ENCODE measurements around the gene GALNT10. TPM values are rescaled to one million over a fixed set of nuclear protein-coding genes. Genes with fewer than 3 reads are reported as not detected.

Gene GALNT10
- total RNA-seq, 1 donor from 2014 or later, result 57.6 TPM

- no peak overlapping the region for H3K4me3 ChIP-seq
- TF ChIP-seq, protein P1, sequence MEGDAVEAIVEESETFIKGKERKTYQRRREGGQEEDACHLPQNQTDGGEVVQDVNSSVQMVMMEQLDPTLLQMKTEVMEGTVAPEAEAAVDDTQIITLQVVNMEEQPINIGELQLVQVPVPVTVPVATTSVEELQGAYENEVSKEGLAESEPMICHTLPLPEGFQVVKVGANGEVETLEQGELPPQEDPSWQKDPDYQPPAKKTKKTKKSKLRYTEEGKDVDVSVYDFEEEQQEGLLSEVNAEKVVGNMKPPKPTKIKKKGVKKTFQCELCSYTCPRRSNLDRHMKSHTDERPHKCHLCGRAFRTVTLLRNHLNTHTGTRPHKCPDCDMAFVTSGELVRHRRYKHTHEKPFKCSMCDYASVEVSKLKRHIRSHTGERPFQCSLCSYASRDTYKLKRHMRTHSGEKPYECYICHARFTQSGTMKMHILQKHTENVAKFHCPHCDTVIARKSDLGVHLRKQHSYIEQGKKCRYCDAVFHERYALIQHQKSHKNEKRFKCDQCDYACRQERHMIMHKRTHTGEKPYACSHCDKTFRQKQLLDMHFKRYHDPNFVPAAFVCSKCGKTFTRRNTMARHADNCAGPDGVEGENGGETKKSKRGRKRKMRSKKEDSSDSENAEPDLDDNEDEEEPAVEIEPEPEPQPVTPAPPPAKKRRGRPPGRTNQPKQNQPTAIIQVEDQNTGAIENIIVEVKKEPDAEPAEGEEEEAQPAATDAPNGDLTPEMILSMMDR (IDR thresholded peaks at IDR 0.05), result no peak
- H3K27me3 ChIP-seq (ENCODE audit: low read depth), result no peaks in the 10 kb centered on the region
- H3K9me3 ChIP-seq, result no peaks in the 10 kb centered on the region
- DNase-seq, result no peak
- no peaks in the 10 kb centered on the region for H3K4me1 ChIP-seq
- H3K36me3 ChIP-seq, result no peaks in the 10 kb centered on the region
- intact Hi-C loops (cut with DNase I), result no loop called here
- H3K27ac ChIP-seq, result no peak overlapping the region
- no peak for ATAC-seq
Observed at GRCh38 chr5:154215571-154216325, 25.2 kb downstream of the GALNT10 start.

GRCh38 chr5:154217462-154217861 is 26.9 kb downstream of the GALNT10 start:
- DNase-seq (no peak), ATAC-seq (no peak)
- H3K4me1 ChIP-seq, result peaks cover 12% of the 10 kb centered on the region
- no peak overlapping the region for H3K27ac ChIP-seq
- H3K27me3 ChIP-seq (ENCODE audit: low read depth), result no peaks in the 10 kb centered on the region
- TF ChIP-seq, protein P1 (IDR thresholded peaks at IDR 0.05), result no peak
- H3K4me3 ChIP-seq, result no peak overlapping the region
- H3K9me3 ChIP-seq, result no peaks in the 10 kb centered on the region
- no peaks in the 10 kb centered on the region for H3K36me3 ChIP-seq
- intact Hi-C loops (cut with DNase I), result no loop called here

DNA sequence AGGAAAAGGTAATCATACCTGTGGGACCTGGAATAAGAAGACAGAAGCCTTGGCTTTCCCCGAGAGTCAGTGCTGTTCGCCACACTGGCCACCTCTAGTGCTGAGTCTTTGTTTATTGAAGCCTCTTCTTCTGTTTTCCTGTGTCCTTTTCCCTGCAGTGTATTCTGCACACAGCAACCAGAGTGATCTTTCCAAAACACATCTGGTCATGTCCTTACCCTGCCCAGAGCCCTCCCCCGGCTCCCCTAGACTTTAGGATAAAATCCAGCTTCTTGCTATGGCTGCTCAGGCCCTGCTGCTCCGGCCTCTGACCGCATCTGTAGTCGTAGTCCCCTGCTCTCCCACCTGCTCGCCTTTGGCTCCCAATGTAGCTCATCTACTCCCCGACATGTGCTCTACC is 28.3 kb downstream of the GALNT10 start:
- no peaks in the 10 kb centered on the region for H3K9me3 ChIP-seq
- no peak overlapping the region for H3K27ac ChIP-seq
- H3K4me3 ChIP-seq, result no peak overlapping the region
- TF ChIP-seq, protein P1 (IDR thresholded peaks at IDR 0.05), result no peak
- DNase-seq (no peak), ATAC-seq (no peak)
- intact Hi-C loops (cut with DNase I), result no loop called here
- H3K36me3 ChIP-seq, result no peaks in the 10 kb centered on the region
- peaks cover 12% of the 10 kb centered on the region for H3K4me1 ChIP-seq
- no peaks in the 10 kb centered on the region for H3K27me3 ChIP-seq (ENCODE audit: low read depth)

DNA sequence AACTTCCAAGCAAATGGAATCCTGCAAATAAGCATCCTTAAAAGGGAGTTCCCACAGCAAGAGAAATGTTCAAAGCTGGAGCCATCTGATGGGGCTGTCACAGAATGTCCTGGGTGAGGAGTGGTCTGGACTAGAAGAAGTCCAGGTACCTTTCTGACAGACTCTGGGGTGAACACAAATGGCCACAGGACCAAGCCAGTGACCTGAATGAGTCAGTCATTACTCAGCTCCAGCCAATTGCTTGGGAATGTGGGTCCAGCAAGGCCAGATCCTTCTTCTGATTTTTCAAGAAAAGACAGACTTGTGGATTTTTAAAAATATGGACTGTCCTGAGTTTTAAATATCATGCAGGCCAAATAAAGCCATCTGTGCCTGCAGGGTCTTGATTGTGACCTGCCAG is 30.1 kb downstream of the GALNT10 start:
- ATAC-seq, result no peak
- H3K27me3 ChIP-seq (ENCODE audit: low read depth), result no peaks in the 10 kb centered on the region
- TF ChIP-seq, protein P1 (IDR thresholded peaks at IDR 0.05), result no peak
- no peak overlapping the region for H3K4me3 ChIP-seq
- DNase-seq, result no peak
- H3K9me3 ChIP-seq, result no peaks in the 10 kb centered on the region
- no peak overlapping the region for H3K27ac ChIP-seq
- H3K4me1 ChIP-seq, result peaks cover 12% of the 10 kb centered on the region
- H3K36me3 ChIP-seq, result no peaks in the 10 kb centered on the region
- intact Hi-C loops (cut with DNase I), result no loop called here

- DNase-seq, result peak; percentile 53
- intact Hi-C loops (cut with DNase I), result no loop called here
- Histone ChIP-seq H3K4me1 (peaks cover 12% of the 10 kb centered on the region), H3K36me3 (no peaks in the 10 kb centered on the region), H3K4me3 (no peak overlapping the region), H3K9me3 (no peaks in the 10 kb centered on the region), H3K27me3 (ENCODE audit: low read depth) (no peaks in the 10 kb centered on the region), H3K27ac (peak overlapping the region; percentile 54)
- TF ChIP-seq, protein P1 (IDR thresholded peaks at IDR 0.05), result no peak
- peak; percentile 86 to 87 for ATAC-seq
Observed at GRCh38 chr5:154221371-154221896, 30.9 kb downstream of the GALNT10 start.

Data from lower lobe of right lung (tissue), 2 donors.